ENCODE data around the gene TAC4.

DNA sequence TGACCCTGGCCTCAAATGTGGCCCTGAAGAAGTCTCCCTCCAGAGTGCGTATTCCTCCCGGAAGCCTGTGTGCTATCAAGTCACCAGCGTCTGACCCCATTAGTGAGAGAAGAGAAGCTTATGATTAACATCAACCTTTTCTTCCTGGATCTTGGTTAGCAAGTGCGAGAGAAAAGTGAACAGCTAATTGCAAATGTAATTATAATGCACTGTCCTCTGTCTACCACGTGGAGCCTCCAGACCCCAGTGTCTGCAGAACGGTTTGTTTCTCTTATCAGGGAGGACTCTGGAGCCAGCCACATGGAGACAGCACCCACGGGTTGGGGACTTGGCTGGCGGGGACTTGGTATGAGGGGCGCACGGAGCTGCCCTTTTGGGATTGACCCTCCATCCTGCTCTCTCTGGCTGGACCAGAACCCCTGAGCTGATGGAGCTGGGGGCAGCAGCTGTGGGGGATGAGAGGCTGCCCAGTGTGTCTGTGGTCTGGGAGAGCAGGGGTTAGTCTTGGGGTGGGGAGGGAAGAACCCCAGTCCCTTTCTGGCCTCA is 5.7 kb upstream of the TAC4 start:
- TF ChIP-seq, protein P1, sequence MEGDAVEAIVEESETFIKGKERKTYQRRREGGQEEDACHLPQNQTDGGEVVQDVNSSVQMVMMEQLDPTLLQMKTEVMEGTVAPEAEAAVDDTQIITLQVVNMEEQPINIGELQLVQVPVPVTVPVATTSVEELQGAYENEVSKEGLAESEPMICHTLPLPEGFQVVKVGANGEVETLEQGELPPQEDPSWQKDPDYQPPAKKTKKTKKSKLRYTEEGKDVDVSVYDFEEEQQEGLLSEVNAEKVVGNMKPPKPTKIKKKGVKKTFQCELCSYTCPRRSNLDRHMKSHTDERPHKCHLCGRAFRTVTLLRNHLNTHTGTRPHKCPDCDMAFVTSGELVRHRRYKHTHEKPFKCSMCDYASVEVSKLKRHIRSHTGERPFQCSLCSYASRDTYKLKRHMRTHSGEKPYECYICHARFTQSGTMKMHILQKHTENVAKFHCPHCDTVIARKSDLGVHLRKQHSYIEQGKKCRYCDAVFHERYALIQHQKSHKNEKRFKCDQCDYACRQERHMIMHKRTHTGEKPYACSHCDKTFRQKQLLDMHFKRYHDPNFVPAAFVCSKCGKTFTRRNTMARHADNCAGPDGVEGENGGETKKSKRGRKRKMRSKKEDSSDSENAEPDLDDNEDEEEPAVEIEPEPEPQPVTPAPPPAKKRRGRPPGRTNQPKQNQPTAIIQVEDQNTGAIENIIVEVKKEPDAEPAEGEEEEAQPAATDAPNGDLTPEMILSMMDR (IDR thresholded peaks at IDR 0.05; ENCODE audit: insufficient read depth, low read depth, low read length): no peak
- no peak for TF ChIP-seq EZH2 (IDR thresholded peaks at IDR 0.05; ENCODE audit: insufficient read depth, low read length)
